ENCODE data around the gene KLHL17. TPM values are rescaled to one million over a fixed set of nuclear protein-coding genes. Genes with fewer than 3 reads are reported as not detected.

Gene KLHL17
- total and polyA plus RNA-seq, 9 of the 15 experiments (the other 6 are each of a cell fraction or from before 2014, with no cell fraction given), result 0.14 to 84.8 (median 13.0) TPM

- TF ChIP-seq HIVEP1 (CRISPR knock-in tag; IDR thresholded peaks at IDR 0.05) (no peak), MXI1 (IDR thresholded peaks at IDR 0.05; ENCODE audit: low read depth, low read length) (no peak), HDAC2 (IDR thresholded peaks at IDR 0.05) (peak; percentile 78), NCOA6 (IDR thresholded peaks at IDR 0.05) (no peak), ZBTB8A (IDR thresholded peaks at IDR 0.05; ENCODE audit: partially characterized antibody) (no peak), MEF2D (tag; conservative IDR thresholded peaks at IDR 0.05; ENCODE audit: low read depth) (peak; percentile 77), ZNF75A (CRISPR knock-in tag; IDR thresholded peaks at IDR 0.05) (no peak), TCF7 (IDR thresholded peaks at IDR 0.05; ENCODE audit: borderline replicate concordance) (peak; percentile 46; the same call in 1 of the 2 replicates), ZNF408 (CRISPR knock-in tag; IDR thresholded peaks at IDR 0.05; ENCODE audit: low read depth) (no peak), KLF16 (IDR thresholded peaks at IDR 0.05) (peak; percentile 69), ZNF212 (CRISPR knock-in tag; IDR thresholded peaks at IDR 0.05) (no peak), BHLHE40 (IDR thresholded peaks at IDR 0.05; ENCODE audit: low read length) (peak; percentile 73), ARID2 (IDR thresholded peaks at IDR 0.05) (no peak), ZNF239 (CRISPR knock-in tag; IDR thresholded peaks at IDR 0.05) (no peak; the same call in 1 of the 2 replicates), EGR1 (conservative IDR thresholded peaks at IDR 0.05) (no peak; the same call in none of the 2 replicates), ZSCAN32 (CRISPR knock-in tag; IDR thresholded peaks at IDR 0.05) (no peak), SIRT6 (IDR thresholded peaks at IDR 0.05; ENCODE audit: low read depth, low read length) (no peak), ZNF133 (CRISPR knock-in tag; IDR thresholded peaks at IDR 0.05) (no peak), PML (IDR thresholded peaks at IDR 0.05; ENCODE audit: low read length) (no peak), LARP7 (IDR thresholded peaks at IDR 0.05) (peak; percentile 75), POLR3A (IDR thresholded peaks at IDR 0.05; ENCODE audit: borderline replicate concordance, extremely low read depth, insufficient read depth, insufficient read length) (no peak)
- TF ChIP-seq, protein P1, sequence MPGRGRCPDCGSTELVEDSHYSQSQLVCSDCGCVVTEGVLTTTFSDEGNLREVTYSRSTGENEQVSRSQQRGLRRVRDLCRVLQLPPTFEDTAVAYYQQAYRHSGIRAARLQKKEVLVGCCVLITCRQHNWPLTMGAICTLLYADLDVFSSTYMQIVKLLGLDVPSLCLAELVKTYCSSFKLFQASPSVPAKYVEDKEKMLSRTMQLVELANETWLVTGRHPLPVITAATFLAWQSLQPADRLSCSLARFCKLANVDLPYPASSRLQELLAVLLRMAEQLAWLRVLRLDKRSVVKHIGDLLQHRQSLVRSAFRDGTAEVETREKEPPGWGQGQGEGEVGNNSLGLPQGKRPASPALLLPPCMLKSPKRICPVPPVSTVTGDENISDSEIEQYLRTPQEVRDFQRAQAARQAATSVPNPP (IDR thresholded peaks at IDR 0.05; ENCODE audit: borderline replicate concordance, insufficient read depth, insufficient read length), result no peak
- TF ChIP-seq, protein P2, sequence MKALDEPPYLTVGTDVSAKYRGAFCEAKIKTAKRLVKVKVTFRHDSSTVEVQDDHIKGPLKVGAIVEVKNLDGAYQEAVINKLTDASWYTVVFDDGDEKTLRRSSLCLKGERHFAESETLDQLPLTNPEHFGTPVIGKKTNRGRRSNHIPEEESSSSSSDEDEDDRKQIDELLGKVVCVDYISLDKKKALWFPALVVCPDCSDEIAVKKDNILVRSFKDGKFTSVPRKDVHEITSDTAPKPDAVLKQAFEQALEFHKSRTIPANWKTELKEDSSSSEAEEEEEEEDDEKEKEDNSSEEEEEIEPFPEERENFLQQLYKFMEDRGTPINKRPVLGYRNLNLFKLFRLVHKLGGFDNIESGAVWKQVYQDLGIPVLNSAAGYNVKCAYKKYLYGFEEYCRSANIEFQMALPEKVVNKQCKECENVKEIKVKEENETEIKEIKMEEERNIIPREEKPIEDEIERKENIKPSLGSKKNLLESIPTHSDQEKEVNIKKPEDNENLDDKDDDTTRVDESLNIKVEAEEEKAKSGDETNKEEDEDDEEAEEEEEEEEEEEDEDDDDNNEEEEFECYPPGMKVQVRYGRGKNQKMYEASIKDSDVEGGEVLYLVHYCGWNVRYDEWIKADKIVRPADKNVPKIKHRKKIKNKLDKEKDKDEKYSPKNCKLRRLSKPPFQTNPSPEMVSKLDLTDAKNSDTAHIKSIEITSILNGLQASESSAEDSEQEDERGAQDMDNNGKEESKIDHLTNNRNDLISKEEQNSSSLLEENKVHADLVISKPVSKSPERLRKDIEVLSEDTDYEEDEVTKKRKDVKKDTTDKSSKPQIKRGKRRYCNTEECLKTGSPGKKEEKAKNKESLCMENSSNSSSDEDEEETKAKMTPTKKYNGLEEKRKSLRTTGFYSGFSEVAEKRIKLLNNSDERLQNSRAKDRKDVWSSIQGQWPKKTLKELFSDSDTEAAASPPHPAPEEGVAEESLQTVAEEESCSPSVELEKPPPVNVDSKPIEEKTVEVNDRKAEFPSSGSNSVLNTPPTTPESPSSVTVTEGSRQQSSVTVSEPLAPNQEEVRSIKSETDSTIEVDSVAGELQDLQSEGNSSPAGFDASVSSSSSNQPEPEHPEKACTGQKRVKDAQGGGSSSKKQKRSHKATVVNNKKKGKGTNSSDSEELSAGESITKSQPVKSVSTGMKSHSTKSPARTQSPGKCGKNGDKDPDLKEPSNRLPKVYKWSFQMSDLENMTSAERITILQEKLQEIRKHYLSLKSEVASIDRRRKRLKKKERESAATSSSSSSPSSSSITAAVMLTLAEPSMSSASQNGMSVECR (CRISPR knock-in tag; IDR thresholded peaks at IDR 0.05), result 0 out of 2 replicates have a peak, but pooled peaks have one; percentile 49
- TF ChIP-seq, protein P3, sequence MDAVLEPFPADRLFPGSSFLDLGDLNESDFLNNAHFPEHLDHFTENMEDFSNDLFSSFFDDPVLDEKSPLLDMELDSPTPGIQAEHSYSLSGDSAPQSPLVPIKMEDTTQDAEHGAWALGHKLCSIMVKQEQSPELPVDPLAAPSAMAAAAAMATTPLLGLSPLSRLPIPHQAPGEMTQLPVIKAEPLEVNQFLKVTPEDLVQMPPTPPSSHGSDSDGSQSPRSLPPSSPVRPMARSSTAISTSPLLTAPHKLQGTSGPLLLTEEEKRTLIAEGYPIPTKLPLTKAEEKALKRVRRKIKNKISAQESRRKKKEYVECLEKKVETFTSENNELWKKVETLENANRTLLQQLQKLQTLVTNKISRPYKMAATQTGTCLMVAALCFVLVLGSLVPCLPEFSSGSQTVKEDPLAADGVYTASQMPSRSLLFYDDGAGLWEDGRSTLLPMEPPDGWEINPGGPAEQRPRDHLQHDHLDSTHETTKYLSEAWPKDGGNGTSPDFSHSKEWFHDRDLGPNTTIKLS (IDR thresholded peaks at IDR 0.05; ENCODE audit: borderline replicate concordance, low read depth), result peak; percentile 42; the same call in 1 of the 2 replicates
These were observed 44.7 kb downstream of the KLHL17 start (continued) for GRCh38 chr1:1004780-1005697.
